K562 (cell line): ENCODE data around the gene KRT8. TPM values are rescaled to one million over a fixed set of nuclear protein-coding genes. Genes with fewer than 3 reads are reported as not detected.

ENCODE experiments used
- ATAC-seq: fragments of 200-7000 bp; cut with Tn5 transposase; 3 replicates; pipeline ENCODE4 v1.9.1; 2020; ENCODE audit warnings: moderate library complexity
- BruUV-seq: library from RNA; stranded (reverse); fragments of 400-500 nt; replicated peaks from 2 replicates; lab custom pipeline; 2021; lab: Mats Ljungman, UMichigan
- CTCF ChIA-PET: fragments of 300-600 bp; formaldehyde crosslinking; extraction: SDS; loops from one replicate; lab custom pipeline; 2021; ENCODE audit warnings: low intra/inter-chr PET ratio; lab: Yijun Ruan, JAX
- POLR2A ChIA-PET: fragments of 300-600, 350-650 bp; sonication (Branson Sonifier 250); formaldehyde crosslinking; extraction: SDS; loops from one replicate; lab custom pipeline; 2021; ENCODE audit warnings: antibody characterized with exemption, inconsistent platforms; lab: Yijun Ruan, JAX
- DNase-seq, 4 experiments: peaks; one replicate each; pipeline versions ENCODE4 v3.0.0 to v3.0.0-alpha.2; 2011 to 2018; ENCODE audit warnings: low spot score in 3 of 4, mixed read lengths in 3 of 4; ENCODE audit errors: extremely low read depth in 1 of 4
- FAIRE-seq: peaks from 2 replicates; lab custom pipeline; 2011; peaks lifted over from hg19 to GRCh38; lab: Jason Lieb, UNC
- H2AFZ ChIP-seq: 2 replicates; pipeline ENCODE4 v1.6.0; 2011; ENCODE audit warnings: low read depth, low read length, control low read depth, inconsistent platforms
- H3K27ac ChIP-seq: fragments of 200-600 bp; 3 replicates; pipeline ENCODE4 v1.8.0; 2011; ENCODE audit warnings: low read depth, mild to moderate bottlenecking, control low read depth, inconsistent platforms, low read length, moderate library complexity, mixed read lengths; ENCODE audit errors: extremely low read depth
- H3K27me3 ChIP-seq, 2 experiments: fragments of 300-600 bp in 1 of 2; 2 replicates in 1 of 2; 3 replicates in 1 of 2; pipeline versions ENCODE4 v1.6.0 to v1.8.0; 2011; ENCODE audit warnings: inconsistent platforms in 2 of 2, low read length in 2 of 2, mild to moderate bottlenecking in 1 of 2, mixed read lengths in 1 of 2, moderate library complexity in 1 of 2; ENCODE audit not compliant: control insufficient read depth in 2 of 2, insufficient read depth in 2 of 2
- H3K36me3 ChIP-seq: fragments of 300-600 bp; 3 replicates; pipeline ENCODE4 v1.8.0; 2011; ENCODE audit warnings: mild to moderate bottlenecking, low read length, inconsistent platforms; ENCODE audit not compliant: control insufficient read depth, insufficient read depth
- H3K4me1 ChIP-seq, 2 experiments: fragments of 200-600 bp in 1 of 2; replicated peaks in 1 of 2; 2 replicates in 1 of 2; 3 replicates in 1 of 2; pipeline versions ENCODE4 v1.5.1 to v1.8.0; 2011; ENCODE audit warnings: inconsistent platforms in 2 of 2, low read length in 2 of 2, mild to moderate bottlenecking in 1 of 2, mixed read lengths in 1 of 2, moderate library complexity in 1 of 2; ENCODE audit not compliant: control insufficient read depth in 2 of 2, insufficient read depth in 2 of 2
- H3K4me2 ChIP-seq: 2 replicates; pipeline ENCODE4 v1.6.1; 2011; ENCODE audit warnings: low read length, control low read depth, inconsistent platforms, mixed read lengths; ENCODE audit not compliant: insufficient read depth
- H3K4me3 ChIP-seq: fragments of 200-600 bp; sonication (generic), shearing (Covaris generic); 2 replicates; pipeline ENCODE4 v1.5.1; 2016; ENCODE audit warnings: control low read depth, inconsistent platforms
- H3K79me2 ChIP-seq: fragments of 200-600 bp; 3 replicates; pipeline ENCODE4 v1.8.0; 2011; ENCODE audit warnings: low read length, inconsistent platforms; ENCODE audit not compliant: control insufficient read depth, insufficient read depth
- H3K9ac ChIP-seq, 2 experiments: 2 replicates each; pipeline versions ENCODE4 v1.6.0 to v1.6.1; 2011; ENCODE audit warnings: low read depth in 2 of 2, low read length in 2 of 2, control low read depth in 1 of 2, inconsistent platforms in 1 of 2, mild to moderate bottlenecking in 1 of 2, mixed read lengths in 1 of 2; ENCODE audit not compliant: insufficient read depth in 1 of 2
- H3K9me1 ChIP-seq: one replicate; pipeline ENCODE4 v1.6.0; 2011; ENCODE audit warnings: inconsistent platforms, mild to moderate bottlenecking, low read length, moderate library complexity; ENCODE audit not compliant: control insufficient read depth, insufficient read depth
- H3K9me3 ChIP-seq: replicated peaks from 2 replicates; pipeline ENCODE4 v1.5.1; 2011; ENCODE audit warnings: low read depth, low read length, inconsistent platforms; ENCODE audit not compliant: control insufficient read depth, insufficient read depth
- H4K20me1 ChIP-seq: replicated peaks from 2 replicates; pipeline ENCODE4 v1.6.1; 2011; ENCODE audit warnings: low read length, inconsistent platforms, mixed read lengths; ENCODE audit not compliant: control insufficient read depth, insufficient read depth
- ARID1B ChIP-seq: fragments of 450-650 bp; IDR thresholded peaks from 2 replicates; pipeline ENCODE4 v1.6.1; 2016; ENCODE audit warnings: antibody characterized with exemption, mild to moderate bottlenecking, inconsistent platforms
- CBFA2T2 ChIP-seq: fragments of 450-650 bp; conservative IDR thresholded peaks from 2 replicates; pipeline ENCODE4 v1.6.1; 2017; ENCODE audit warnings: mild to moderate bottlenecking
- EP400 ChIP-seq: fragments of 450-650 bp; IDR thresholded peaks from 2 replicates; pipeline ENCODE4 v1.6.1; 2017; ENCODE audit warnings: antibody characterized with exemption, mild to moderate bottlenecking, moderate library complexity
- ESRRA ChIP-seq: fragments of 450-650 bp; IDR thresholded peaks from 2 replicates; pipeline ENCODE4 v1.6.1; 2014; ENCODE audit warnings: low read depth, mild to moderate bottlenecking, moderate library complexity, borderline replicate concordance
- ETS2 ChIP-seq: IDR thresholded peaks from 2 replicates; pipeline ENCODE4 v1.6.1; 2016; ENCODE audit warnings: borderline replicate concordance, missing genetic modification characterization, mild to moderate bottlenecking, moderate library complexity, missing compliant biosample characterization; ENCODE audit not compliant: poor library complexity, severe bottlenecking
- POU5F1 ChIP-seq: fragments of 150-350 bp; IDR thresholded peaks from 2 replicates; pipeline ENCODE4 v1.6.1; 2014; ENCODE audit warnings: borderline replicate concordance, low read length, low read depth, mild to moderate bottlenecking; ENCODE audit not compliant: partially characterized antibody
- STAG1 ChIP-seq: sonication (generic); formaldehyde crosslinking; IDR thresholded peaks from 2 replicates; pipeline ENCODE4 v1.5.0; 2020; ENCODE audit warnings: missing genetic modification reagents, borderline replicate concordance
- ZEB2 ChIP-seq: fragments of 450-650 bp; IDR thresholded peaks from 2 replicates; pipeline ENCODE4 v1.6.1; 2016
- ZNF134 ChIP-seq: fragments of 250-450 bp; sonication (Bioruptor Pico); conservative IDR thresholded peaks from 2 replicates; pipeline ENCODE4 v1.4.0; 2020
- ZNF239 ChIP-seq: fragments of 250-450 bp; sonication (Bioruptor Pico); IDR thresholded peaks from 2 replicates; pipeline ENCODE4 v1.4.0; 2020; ENCODE audit warnings: mild to moderate bottlenecking
- WGBS: fragments of 100-300 bp; shearing (Covaris generic); methylation state at CpG from one replicate; pipeline ENCODE4 v1.1.6; 2016; ENCODE audit warnings: low coverage, mixed read lengths; ENCODE audit not compliant: insufficient coverage; ENCODE audit errors: missing lambda C conversion rate; 5-methylcytosine and 5-hydroxymethylcytosine counted together
- in situ Hi-C: fragments of 300-500 bp; cut with MboI; formaldehyde crosslinking; loops from 4 replicates; pipeline ENCODE4 v1.15.0; 2018; ENCODE audit warnings: inconsistent platforms, mixed read lengths
- intact Hi-C: fragments of 100-400 bp; cut with micrococcal nuclease; formaldehyde crosslinking; loops from 2 replicates; pipeline ENCODE4 v1.14.2; 2022
- polyA plus RNA-seq, 8 experiments: library from polyadenylated mRNA; depleted of rRNA in 4 of 8; stranded (reverse) in 5 of 8; unstranded in 3 of 8; fragments of >200 nt; fragmentation: Nextera tagmentation in 2 of 8; fragmentation: Illumina TruSeq in 1 of 8; extraction: Ambion mirVana in 2 of 8; extraction: Trizol in 1 of 8; gene quantifications; 2 replicates each; pipeline versions ENCODE4 v1.2.1 to v1.2.3, GENCODE V29; 2011 to 2014; ENCODE audit warnings: inconsistent platforms in 1 of 8, missing spikeins in 1 of 8
- total RNA-seq, 7 experiments: library from RNA; depleted of rRNA in 6 of 7; stranded (reverse); fragments of >200 nt in 6 of 7; fragmentation: Illumina TruSeq in 2 of 7; extraction: Trizol in 2 of 7; gene quantifications; 2 replicates each; pipeline versions ENCODE4 v1.2.1 to v1.2.3, GENCODE V29; 2011 to 2021; ENCODE audit warnings: low replicate concordance in 1 of 7
- TF ChIP-seq, protein P1 (sequence below): fragments of 450-650 bp; formaldehyde crosslinking; conservative IDR thresholded peaks from 2 replicates; pipeline ENCODE4 v1.4.0; 2022; ENCODE audit warnings: mild to moderate bottlenecking, missing genetic modification characterization
- TF ChIP-seq, protein P2 (sequence below): fragments of 450-650 bp; IDR thresholded peaks from one replicate; pipeline ENCODE4 v1.6.1; 2018; ENCODE audit warnings: mild to moderate bottlenecking, moderate library complexity; ENCODE audit not compliant: partially characterized antibody
- TF ChIP-seq, protein P3 (sequence below): sonication (generic); formaldehyde crosslinking; IDR thresholded peaks from 2 replicates; pipeline ENCODE4 v1.8.1; 2023; ENCODE audit warnings: mild to moderate bottlenecking, missing genetic modification reagents
- TF ChIP-seq, protein P4 (sequence below): sonication (generic); formaldehyde crosslinking; IDR thresholded peaks from 2 replicates; pipeline ENCODE4 v1.4.0; 2020; ENCODE audit warnings: mild to moderate bottlenecking, missing genetic modification reagents

The KRT8 gene
- total and polyA plus RNA-seq, 9 of the 15 experiments (the other 6 are each of a cell fraction or from before 2014, with no cell fraction given): 41.5 to 661 (median 260) TPM

DNA sequence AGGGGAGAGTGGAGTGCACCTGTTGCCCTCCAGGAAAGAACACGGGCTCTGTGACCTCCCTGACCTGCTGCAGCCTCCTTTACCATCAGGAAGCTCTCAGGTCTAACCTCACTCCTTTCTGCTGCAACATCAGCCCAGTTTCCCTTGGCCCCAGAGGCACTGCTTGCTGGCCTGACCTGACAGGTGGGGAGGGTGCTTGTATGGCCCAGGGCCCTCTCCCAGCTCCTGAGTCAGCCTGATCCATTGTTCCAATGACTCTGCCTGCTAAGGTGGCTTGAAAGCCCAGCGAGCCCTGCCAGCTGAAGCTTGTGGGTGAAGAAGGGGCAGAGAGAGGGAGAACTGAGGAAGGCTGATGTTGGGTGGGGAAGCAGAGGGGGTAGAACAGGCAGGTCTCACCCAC lies 42.9 kb downstream of the KRT8 start:
- Histone ChIP-seq H3K36me3 (no peaks in the 10 kb centered on the region), H3K9ac (no peak overlapping the region), H3K4me1 (no peaks in the 10 kb centered on the region; a peak in 1 of 5 replicates), H3K27ac (no peak overlapping the region), H3K4me3 (no peak overlapping the region), H3K4me2 (no peak overlapping the region), H3K79me2 (no peaks in the 10 kb centered on the region), H3K9me3 (no peaks in the 10 kb centered on the region), H3K27me3 (peaks cover 2 to 28% of the 10 kb centered on the region in 2 experiments; a peak in 3 of 5 replicates), H2AFZ (no peak overlapping the region), H3K9me1 (no peaks in the 10 kb centered on the region), H4K20me1 (peaks cover under 1% of the 10 kb centered on the region; the same call in 1 of the 2 replicates)
- FAIRE-seq (no peak), DNase-seq (no peak), ATAC-seq (no peak)
- intact Hi-C loops: no loop called here
- POLR2A ChIA-PET: interaction anchor here (0.6 kb wide), 1 partner anchor 790 kb away, joined by 3 read pairs; no protein-coding TSS in a partner anchor
- 0% methylated on average over 2 of the region's 2 CpGs for WGBS
- in situ Hi-C loops: no loop called here
- CTCF ChIA-PET: no interaction called here
- BruUV-seq: no TSS peak
- TF ChIP-seq, protein P1, sequence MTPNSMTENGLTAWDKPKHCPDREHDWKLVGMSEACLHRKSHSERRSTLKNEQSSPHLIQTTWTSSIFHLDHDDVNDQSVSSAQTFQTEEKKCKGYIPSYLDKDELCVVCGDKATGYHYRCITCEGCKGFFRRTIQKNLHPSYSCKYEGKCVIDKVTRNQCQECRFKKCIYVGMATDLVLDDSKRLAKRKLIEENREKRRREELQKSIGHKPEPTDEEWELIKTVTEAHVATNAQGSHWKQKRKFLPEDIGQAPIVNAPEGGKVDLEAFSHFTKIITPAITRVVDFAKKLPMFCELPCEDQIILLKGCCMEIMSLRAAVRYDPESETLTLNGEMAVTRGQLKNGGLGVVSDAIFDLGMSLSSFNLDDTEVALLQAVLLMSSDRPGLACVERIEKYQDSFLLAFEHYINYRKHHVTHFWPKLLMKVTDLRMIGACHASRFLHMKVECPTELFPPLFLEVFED (CRISPR knock-in tag): no peak
- TF ChIP-seq STAG1 (CRISPR knock-in tag) (no peak), ARID1B (no peak), CBFA2T2 (no peak), ETS2 (tag) (no peak), ZNF239 (no peak), ZEB2 (no peak), ZNF134 (CRISPR knock-in tag) (no peak), ESRRA (no peak), EP400 (no peak), POU5F1 (no peak)
- TF ChIP-seq, protein P2, sequence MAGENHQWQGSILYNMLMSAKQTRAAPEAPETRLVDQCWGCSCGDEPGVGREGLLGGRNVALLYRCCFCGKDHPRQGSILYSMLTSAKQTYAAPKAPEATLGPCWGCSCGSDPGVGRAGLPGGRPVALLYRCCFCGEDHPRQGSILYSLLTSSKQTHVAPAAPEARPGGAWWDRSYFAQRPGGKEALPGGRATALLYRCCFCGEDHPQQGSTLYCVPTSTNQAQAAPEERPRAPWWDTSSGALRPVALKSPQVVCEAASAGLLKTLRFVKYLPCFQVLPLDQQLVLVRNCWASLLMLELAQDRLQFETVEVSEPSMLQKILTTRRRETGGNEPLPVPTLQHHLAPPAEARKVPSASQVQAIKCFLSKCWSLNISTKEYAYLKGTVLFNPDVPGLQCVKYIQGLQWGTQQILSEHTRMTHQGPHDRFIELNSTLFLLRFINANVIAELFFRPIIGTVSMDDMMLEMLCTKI: no peak
- TF ChIP-seq, protein P3, sequence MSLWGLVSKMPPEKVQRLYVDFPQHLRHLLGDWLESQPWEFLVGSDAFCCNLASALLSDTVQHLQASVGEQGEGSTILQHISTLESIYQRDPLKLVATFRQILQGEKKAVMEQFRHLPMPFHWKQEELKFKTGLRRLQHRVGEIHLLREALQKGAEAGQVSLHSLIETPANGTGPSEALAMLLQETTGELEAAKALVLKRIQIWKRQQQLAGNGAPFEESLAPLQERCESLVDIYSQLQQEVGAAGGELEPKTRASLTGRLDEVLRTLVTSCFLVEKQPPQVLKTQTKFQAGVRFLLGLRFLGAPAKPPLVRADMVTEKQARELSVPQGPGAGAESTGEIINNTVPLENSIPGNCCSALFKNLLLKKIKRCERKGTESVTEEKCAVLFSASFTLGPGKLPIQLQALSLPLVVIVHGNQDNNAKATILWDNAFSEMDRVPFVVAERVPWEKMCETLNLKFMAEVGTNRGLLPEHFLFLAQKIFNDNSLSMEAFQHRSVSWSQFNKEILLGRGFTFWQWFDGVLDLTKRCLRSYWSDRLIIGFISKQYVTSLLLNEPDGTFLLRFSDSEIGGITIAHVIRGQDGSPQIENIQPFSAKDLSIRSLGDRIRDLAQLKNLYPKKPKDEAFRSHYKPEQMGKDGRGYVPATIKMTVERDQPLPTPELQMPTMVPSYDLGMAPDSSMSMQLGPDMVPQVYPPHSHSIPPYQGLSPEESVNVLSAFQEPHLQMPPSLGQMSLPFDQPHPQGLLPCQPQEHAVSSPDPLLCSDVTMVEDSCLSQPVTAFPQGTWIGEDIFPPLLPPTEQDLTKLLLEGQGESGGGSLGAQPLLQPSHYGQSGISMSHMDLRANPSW (CRISPR knock-in tag): no peak
- TF ChIP-seq, protein P4, sequence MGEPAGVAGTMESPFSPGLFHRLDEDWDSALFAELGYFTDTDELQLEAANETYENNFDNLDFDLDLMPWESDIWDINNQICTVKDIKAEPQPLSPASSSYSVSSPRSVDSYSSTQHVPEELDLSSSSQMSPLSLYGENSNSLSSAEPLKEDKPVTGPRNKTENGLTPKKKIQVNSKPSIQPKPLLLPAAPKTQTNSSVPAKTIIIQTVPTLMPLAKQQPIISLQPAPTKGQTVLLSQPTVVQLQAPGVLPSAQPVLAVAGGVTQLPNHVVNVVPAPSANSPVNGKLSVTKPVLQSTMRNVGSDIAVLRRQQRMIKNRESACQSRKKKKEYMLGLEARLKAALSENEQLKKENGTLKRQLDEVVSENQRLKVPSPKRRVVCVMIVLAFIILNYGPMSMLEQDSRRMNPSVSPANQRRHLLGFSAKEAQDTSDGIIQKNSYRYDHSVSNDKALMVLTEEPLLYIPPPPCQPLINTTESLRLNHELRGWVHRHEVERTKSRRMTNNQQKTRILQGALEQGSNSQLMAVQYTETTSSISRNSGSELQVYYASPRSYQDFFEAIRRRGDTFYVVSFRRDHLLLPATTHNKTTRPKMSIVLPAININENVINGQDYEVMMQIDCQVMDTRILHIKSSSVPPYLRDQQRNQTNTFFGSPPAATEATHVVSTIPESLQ (CRISPR knock-in tag): no peak
